K562 (cell line): ENCODE measurements around the gene PHLDB3. TPM values are rescaled to one million over a fixed set of nuclear protein-coding genes. Genes with fewer than 3 reads are reported as not detected.

Experiments
- ATAC-seq: fragments of 200-7000 bp; cut with Tn5 transposase; 3 replicates; pipeline ENCODE4 v1.9.1; 2020; ENCODE audit warnings: moderate library complexity
- BruUV-seq: library from RNA; stranded (reverse); fragments of 400-500 nt; replicated peaks from 2 replicates; lab custom pipeline; 2021; lab: Mats Ljungman, UMichigan
- CTCF ChIA-PET: fragments of 300-600 bp; formaldehyde crosslinking; extraction: SDS; loops from one replicate; lab custom pipeline; 2021; ENCODE audit warnings: low intra/inter-chr PET ratio; lab: Yijun Ruan, JAX
- POLR2A ChIA-PET: fragments of 300-600, 350-650 bp; sonication (Branson Sonifier 250); formaldehyde crosslinking; extraction: SDS; loops from one replicate; lab custom pipeline; 2021; ENCODE audit warnings: antibody characterized with exemption, inconsistent platforms; lab: Yijun Ruan, JAX
- DNase-seq, 4 experiments: peaks; one replicate each; pipeline versions ENCODE4 v3.0.0 to v3.0.0-alpha.2; 2011 to 2018; ENCODE audit warnings: low spot score in 3 of 4, mixed read lengths in 3 of 4; ENCODE audit errors: extremely low read depth in 1 of 4
- FAIRE-seq: peaks from 2 replicates; lab custom pipeline; 2011; peaks lifted over from hg19 to GRCh38; lab: Jason Lieb, UNC
- H2AFZ ChIP-seq: 2 replicates; pipeline ENCODE4 v1.6.0; 2011; ENCODE audit warnings: low read depth, low read length, control low read depth, inconsistent platforms
- H3K27ac ChIP-seq: fragments of 200-600 bp; 3 replicates; pipeline ENCODE4 v1.8.0; 2011; ENCODE audit warnings: low read depth, mild to moderate bottlenecking, control low read depth, inconsistent platforms, low read length, moderate library complexity, mixed read lengths; ENCODE audit errors: extremely low read depth
- H3K27me3 ChIP-seq, 2 experiments: fragments of 300-600 bp in 1 of 2; 2 replicates in 1 of 2; 3 replicates in 1 of 2; pipeline versions ENCODE4 v1.6.0 to v1.8.0; 2011; ENCODE audit warnings: inconsistent platforms in 2 of 2, low read length in 2 of 2, mild to moderate bottlenecking in 1 of 2, mixed read lengths in 1 of 2, moderate library complexity in 1 of 2; ENCODE audit not compliant: control insufficient read depth in 2 of 2, insufficient read depth in 2 of 2
- H3K36me3 ChIP-seq: fragments of 300-600 bp; 3 replicates; pipeline ENCODE4 v1.8.0; 2011; ENCODE audit warnings: mild to moderate bottlenecking, low read length, inconsistent platforms; ENCODE audit not compliant: control insufficient read depth, insufficient read depth
- H3K4me1 ChIP-seq, 2 experiments: fragments of 200-600 bp in 1 of 2; replicated peaks in 1 of 2; 2 replicates in 1 of 2; 3 replicates in 1 of 2; pipeline versions ENCODE4 v1.5.1 to v1.8.0; 2011; ENCODE audit warnings: inconsistent platforms in 2 of 2, low read length in 2 of 2, mild to moderate bottlenecking in 1 of 2, mixed read lengths in 1 of 2, moderate library complexity in 1 of 2; ENCODE audit not compliant: control insufficient read depth in 2 of 2, insufficient read depth in 2 of 2
- H3K4me2 ChIP-seq: 2 replicates; pipeline ENCODE4 v1.6.1; 2011; ENCODE audit warnings: low read length, control low read depth, inconsistent platforms, mixed read lengths; ENCODE audit not compliant: insufficient read depth
- H3K4me3 ChIP-seq: fragments of 200-600 bp; sonication (generic), shearing (Covaris generic); 2 replicates; pipeline ENCODE4 v1.5.1; 2016; ENCODE audit warnings: control low read depth, inconsistent platforms
- H3K79me2 ChIP-seq: fragments of 200-600 bp; 3 replicates; pipeline ENCODE4 v1.8.0; 2011; ENCODE audit warnings: low read length, inconsistent platforms; ENCODE audit not compliant: control insufficient read depth, insufficient read depth
- H3K9ac ChIP-seq, 2 experiments: 2 replicates each; pipeline versions ENCODE4 v1.6.0 to v1.6.1; 2011; ENCODE audit warnings: low read depth in 2 of 2, low read length in 2 of 2, control low read depth in 1 of 2, inconsistent platforms in 1 of 2, mild to moderate bottlenecking in 1 of 2, mixed read lengths in 1 of 2; ENCODE audit not compliant: insufficient read depth in 1 of 2
- H3K9me1 ChIP-seq: one replicate; pipeline ENCODE4 v1.6.0; 2011; ENCODE audit warnings: inconsistent platforms, mild to moderate bottlenecking, low read length, moderate library complexity; ENCODE audit not compliant: control insufficient read depth, insufficient read depth
- H3K9me3 ChIP-seq: replicated peaks from 2 replicates; pipeline ENCODE4 v1.5.1; 2011; ENCODE audit warnings: low read depth, low read length, inconsistent platforms; ENCODE audit not compliant: control insufficient read depth, insufficient read depth
- H4K20me1 ChIP-seq: replicated peaks from 2 replicates; pipeline ENCODE4 v1.6.1; 2011; ENCODE audit warnings: low read length, inconsistent platforms, mixed read lengths; ENCODE audit not compliant: control insufficient read depth, insufficient read depth
- ARID4B ChIP-seq: sonication (generic); formaldehyde crosslinking; IDR thresholded peaks from 2 replicates; pipeline ENCODE4 v1.8.0; 2022; ENCODE audit warnings: mild to moderate bottlenecking, missing genetic modification reagents
- BCOR ChIP-seq: fragments of 450-650 bp; IDR thresholded peaks from 2 replicates; pipeline ENCODE4 v1.6.1; 2016
- KDM1A ChIP-seq, 2 experiments: fragments of 450-650 bp; IDR thresholded peaks; 2 replicates each; pipeline ENCODE4 v1.6.1; 2016; ENCODE audit warnings: mild to moderate bottlenecking in 2 of 2
- MAFK ChIP-seq: IDR thresholded peaks from 2 replicates; pipeline ENCODE4 v1.6.1; 2011; ENCODE audit warnings: low read length, improper control_type of control experiment
- MEIS2 ChIP-seq: fragments of 450-650 bp; IDR thresholded peaks from 2 replicates; pipeline ENCODE4 v1.6.1; 2014; ENCODE audit warnings: mild to moderate bottlenecking; ENCODE audit not compliant: partially characterized antibody
- RBM25 ChIP-seq: fragments of 200-400 bp; formaldehyde crosslinking; IDR thresholded peaks from 2 replicates; pipeline ENCODE4 v1.6.1; 2018; ENCODE audit warnings: low read length, low read depth, moderate library complexity; ENCODE audit not compliant: severe bottlenecking
- SMARCC2 ChIP-seq: fragments of 450-650 bp; IDR thresholded peaks from 2 replicates; pipeline ENCODE4 v1.6.1; 2017; ENCODE audit warnings: antibody characterized with exemption, moderate library complexity, mild to moderate bottlenecking, low read depth
- ZFP36 ChIP-seq: fragments of 150-350 bp; IDR thresholded peaks from 2 replicates; pipeline ENCODE4 v1.6.1; 2018; ENCODE audit warnings: low read length, low read depth; ENCODE audit not compliant: partially characterized antibody
- ZFX ChIP-seq: sonication (generic); formaldehyde crosslinking; IDR thresholded peaks from 2 replicates; pipeline ENCODE4 v1.8.0; 2022; ENCODE audit warnings: mild to moderate bottlenecking, missing genetic modification reagents, moderate library complexity
- WGBS: fragments of 100-300 bp; shearing (Covaris generic); methylation state at CpG from one replicate; pipeline ENCODE4 v1.1.6; 2016; ENCODE audit warnings: low coverage, mixed read lengths; ENCODE audit not compliant: insufficient coverage; ENCODE audit errors: missing lambda C conversion rate; 5-methylcytosine and 5-hydroxymethylcytosine counted together
- in situ Hi-C: fragments of 300-500 bp; cut with MboI; formaldehyde crosslinking; loops from 4 replicates; pipeline ENCODE4 v1.15.0; 2018; ENCODE audit warnings: inconsistent platforms, mixed read lengths
- intact Hi-C: fragments of 100-400 bp; cut with micrococcal nuclease; formaldehyde crosslinking; loops from 2 replicates; pipeline ENCODE4 v1.14.2; 2022
- polyA plus RNA-seq, 8 experiments: library from polyadenylated mRNA; depleted of rRNA in 4 of 8; stranded (reverse) in 5 of 8; unstranded in 3 of 8; fragments of >200 nt; fragmentation: Nextera tagmentation in 2 of 8; fragmentation: Illumina TruSeq in 1 of 8; extraction: Ambion mirVana in 2 of 8; extraction: Trizol in 1 of 8; gene quantifications; 2 replicates each; pipeline versions ENCODE4 v1.2.1 to v1.2.3, GENCODE V29; 2011 to 2014; ENCODE audit warnings: inconsistent platforms in 1 of 8, missing spikeins in 1 of 8
- total RNA-seq, 7 experiments: library from RNA; depleted of rRNA in 6 of 7; stranded (reverse); fragments of >200 nt in 6 of 7; fragmentation: Illumina TruSeq in 2 of 7; extraction: Trizol in 2 of 7; gene quantifications; 2 replicates each; pipeline versions ENCODE4 v1.2.1 to v1.2.3, GENCODE V29; 2011 to 2021; ENCODE audit warnings: low replicate concordance in 1 of 7

Gene PHLDB3
- total and polyA plus RNA-seq, 9 of the 15 experiments (the other 6 are each of a cell fraction or from before 2014, with no cell fraction given): 0.04 to 23.5 (median 3.9) TPM

GRCh38 chr19:43478323-43478722 lies 26.2 kb downstream of the PHLDB3 start:
- TF ChIP-seq ARID4B (CRISPR knock-in tag): no peak
- TF ChIP-seq MEIS2: peak; percentile 6
- TF ChIP-seq ZFP36: peak; percentile 72
- 0 out of 4 replicates have a peak, but pooled peaks of 1 of the 2 experiments have one; percentile 24 for TF ChIP-seq KDM1A (IDR thresholded peaks at IDR 0.05)
- TF ChIP-seq SMARCC2: no peak
- TF ChIP-seq RBM25: peak; percentile 84
- 0 out of 2 replicates have a peak, but pooled peaks have one; percentile 11 for TF ChIP-seq ZFX (CRISPR knock-in tag)
- TF ChIP-seq MAFK: no peak
- peak; percentile 49; the same call in 1 of the 2 replicates for TF ChIP-seq BCOR
- Histone ChIP-seq H3K4me1 (peaks cover 10 to 12% of the 10 kb centered on the region in 2 experiments), H3K4me3 (no peak overlapping the region), H2AFZ (peak overlapping the region; percentile 55; the same call in 1 of the 2 replicates), H3K36me3 (no peaks in the 10 kb centered on the region), H3K79me2 (no peaks in the 10 kb centered on the region), H3K27ac (no peak overlapping the region; the same call in 2 of the 3 replicates), H4K20me1 (0 out of 2 replicates have a peak, but pooled peaks cover 3% of the 10 kb centered on the region), H3K9me1 (no peaks in the 10 kb centered on the region), H3K9ac (peak overlapping the region in 1 of 2 experiments; percentile 14; a peak in 2 of 4 replicates), H3K4me2 (no peak overlapping the region), H3K9me3 (no peaks in the 10 kb centered on the region), H3K27me3 (no peaks in the 10 kb centered on the region)
- intact Hi-C loops (no loop called here), in situ Hi-C loops (no loop called here)
- WGBS: 33% methylated on average over 2 of the region's 3 CpGs
- no peak for DNase-seq
- no peak for FAIRE-seq
- no peak for ATAC-seq
- ChIA-PET POLR2A (interaction anchor here (1.0 kb wide), 2 partner anchors 9 to 12 kb away, joined by 4 to 7 read pairs; no protein-coding TSS in a partner anchor), CTCF (no interaction called here)
- BruUV-seq: no TSS peak
